ENCODE measurements around the gene NHEJ1.

GRCh38 chr2:219168932-219169331, 8.3 kb upstream of the NHEJ1 start:
- TF ChIP-seq POLR2A (IDR thresholded peaks at IDR 0.05), result no peak
- TF ChIP-seq CTCF (IDR thresholded peaks at IDR 0.05), result no peak

All from vagina (tissue), 2 donors.